Measurements from ENCODE around the gene ANKRD66.
A peak's percentile ranks its signal among the peaks of the same experiment; 100 is the strongest.

ANKRD66 gene

GRCh38 chr6:46733341-46733801, 13.4 kb upstream of the ANKRD66 start:
- no peaks in the 10 kb centered on the region for H3K36me3 ChIP-seq (ENCODE audit: low read depth)
- H3K9me3 ChIP-seq (ENCODE audit: severe bottlenecking) = no peaks in the 10 kb centered on the region
- H3K27ac ChIP-seq (ENCODE audit: poor library complexity, severe bottlenecking) = no peak overlapping the region
- peaks cover 14% of the 10 kb centered on the region for H3K4me1 ChIP-seq (ENCODE audit: insufficient read depth, poor library complexity, severe bottlenecking)
- DNase-seq (ENCODE audit: low spot score) = no peak
- H3K4me3 ChIP-seq (ENCODE audit: severe bottlenecking) = no peak overlapping the region
- TF ChIP-seq CTCF (IDR thresholded peaks at IDR 0.05; ENCODE audit: poor library complexity, severe bottlenecking) = no peak
- peaks cover 6% of the 10 kb centered on the region for H3K27me3 ChIP-seq (ENCODE audit: insufficient read depth, poor library complexity, severe bottlenecking)
- ATAC-seq (ENCODE audit: low read depth) = no peak

GRCh38 chr6:46734867-46735719, 11.6 kb upstream of the ANKRD66 start, which contains the start of gene PLA2G7:
TSS of gene PLA2G7 (minus strand) at chr6:46735375. CDS start at chr6:46722891, 12,484 bp downstream.
- Histone ChIP-seq H3K36me3 (ENCODE audit: low read depth) (no peaks in the 10 kb centered on the region), H3K9me3 (ENCODE audit: severe bottlenecking) (no peaks in the 10 kb centered on the region), H3K27ac (ENCODE audit: poor library complexity, severe bottlenecking) (no peak within 1 kb of the TSS), H3K27me3 (ENCODE audit: insufficient read depth, poor library complexity, severe bottlenecking) (peaks cover 6% of the 10 kb centered on the region), H3K4me3 (ENCODE audit: severe bottlenecking) (peak within 1 kb of the TSS; percentile 32), H3K4me1 (ENCODE audit: insufficient read depth, poor library complexity, severe bottlenecking) (peaks cover 14% of the 10 kb centered on the region)
- no peak for TF ChIP-seq CTCF (IDR thresholded peaks at IDR 0.05; ENCODE audit: poor library complexity, severe bottlenecking)
- DNase-seq (ENCODE audit: low spot score) (peak; percentile 44), ATAC-seq (ENCODE audit: low read depth) (peak; percentile 63)

- Histone ChIP-seq H3K27me3 (ENCODE audit: insufficient read depth, poor library complexity, severe bottlenecking) (peaks cover 6% of the 10 kb centered on the region), H3K9me3 (ENCODE audit: severe bottlenecking) (no peaks in the 10 kb centered on the region), H3K36me3 (ENCODE audit: low read depth) (no peaks in the 10 kb centered on the region), H3K27ac (ENCODE audit: poor library complexity, severe bottlenecking) (no peak overlapping the region), H3K4me1 (ENCODE audit: insufficient read depth, poor library complexity, severe bottlenecking) (peaks cover 14% of the 10 kb centered on the region), H3K4me3 (ENCODE audit: severe bottlenecking) (peak overlapping the region; percentile 32)
- TF ChIP-seq CTCF (IDR thresholded peaks at IDR 0.05; ENCODE audit: poor library complexity, severe bottlenecking) = no peak
- no peak for ATAC-seq (ENCODE audit: low read depth)
- no peak for DNase-seq (ENCODE audit: low spot score)
Measured at GRCh38 chr6:46735720-46736031, 11.1 kb upstream of the ANKRD66 start.

- no peaks in the 10 kb centered on the region for H3K36me3 ChIP-seq (ENCODE audit: low read depth)
- peaks cover 6% of the 10 kb centered on the region for H3K27me3 ChIP-seq (ENCODE audit: insufficient read depth, poor library complexity, severe bottlenecking)
- no peak overlapping the region for H3K27ac ChIP-seq (ENCODE audit: poor library complexity, severe bottlenecking)
- ATAC-seq (ENCODE audit: low read depth) (peak; percentile 63; the same call in 2 of the 3 replicates), DNase-seq (ENCODE audit: low spot score) (no peak)
- TF ChIP-seq CTCF (IDR thresholded peaks at IDR 0.05; ENCODE audit: poor library complexity, severe bottlenecking) = no peak
- H3K4me3 ChIP-seq (ENCODE audit: severe bottlenecking) = no peak overlapping the region
- peaks cover 14% of the 10 kb centered on the region for H3K4me1 ChIP-seq (ENCODE audit: insufficient read depth, poor library complexity, severe bottlenecking)
- no peaks in the 10 kb centered on the region for H3K9me3 ChIP-seq (ENCODE audit: severe bottlenecking)
Measured at GRCh38 chr6:46736906-46737305, 9.8 kb upstream of the ANKRD66 start.

GRCh38 chr6:46741482-46741881, 5.3 kb upstream of the ANKRD66 start:
- no peak for TF ChIP-seq CTCF (IDR thresholded peaks at IDR 0.05; ENCODE audit: poor library complexity, severe bottlenecking)
- no peak for ATAC-seq (ENCODE audit: low read depth)
- Histone ChIP-seq H3K27me3 (ENCODE audit: insufficient read depth, poor library complexity, severe bottlenecking) (no peaks in the 10 kb centered on the region), H3K27ac (ENCODE audit: poor library complexity, severe bottlenecking) (no peak overlapping the region), H3K36me3 (ENCODE audit: low read depth) (no peaks in the 10 kb centered on the region), H3K9me3 (ENCODE audit: severe bottlenecking) (no peaks in the 10 kb centered on the region), H3K4me1 (ENCODE audit: insufficient read depth, poor library complexity, severe bottlenecking) (peaks cover 10% of the 10 kb centered on the region), H3K4me3 (ENCODE audit: severe bottlenecking) (no peak overlapping the region)
- DNase-seq (ENCODE audit: low spot score) = no peak
